NCI-H2196 treated with DMSO at 0.1 percent for 48 hours (cell line): Measurements from ENCODE around the gene SLC39A1.

Source experiments
- DNase-seq: peaks from one replicate; lab custom pipeline; 2025; ENCODE audit not compliant: unreplicated experiment; lab: John Stamatoyannopoulos, UW

Gene SLC39A1

GRCh38 chr1:153977250-153978240, 14.2 kb upstream of the SLC39A1 start, which contains the start of gene JTB:
Gene JTB (minus strand): TSS chr1:153977674. CDS start chr1:153977252, 422 bp downstream.
- DNase-seq: peak; percentile 79

- no peak for DNase-seq
Measured at GRCh38 chr1:153976819-153977249, 13.5 kb upstream of the SLC39A1 start.

DNA sequence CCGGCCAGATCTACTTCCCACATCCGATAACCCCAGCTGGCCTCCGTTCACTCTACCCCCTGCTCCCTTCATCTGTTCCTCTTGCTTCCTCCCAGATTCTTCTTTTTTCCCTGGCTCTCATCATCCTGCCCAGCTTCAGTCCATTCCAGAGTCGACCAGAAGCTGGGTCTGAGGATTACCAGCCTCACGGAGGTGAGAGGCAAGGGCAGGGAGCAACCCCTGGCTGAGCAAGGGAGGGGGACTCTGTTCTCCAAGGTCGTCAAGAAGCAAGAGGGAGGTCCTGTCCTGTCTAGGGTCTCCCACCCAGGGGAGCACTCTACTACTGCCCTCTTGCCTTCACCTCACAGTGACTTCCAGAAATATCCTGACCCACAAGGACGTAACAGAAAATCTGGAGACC, 10.2 kb upstream of the SLC39A1 start:
- DNase-seq: no peak

- no peak for DNase-seq
Measured at GRCh38 chr1:153973071-153973470, 9.7 kb upstream of the SLC39A1 start.

- DNase-seq: no peak
Measured at GRCh38 chr1:153970346-153970745, 7.0 kb upstream of the SLC39A1 start.

DNA sequence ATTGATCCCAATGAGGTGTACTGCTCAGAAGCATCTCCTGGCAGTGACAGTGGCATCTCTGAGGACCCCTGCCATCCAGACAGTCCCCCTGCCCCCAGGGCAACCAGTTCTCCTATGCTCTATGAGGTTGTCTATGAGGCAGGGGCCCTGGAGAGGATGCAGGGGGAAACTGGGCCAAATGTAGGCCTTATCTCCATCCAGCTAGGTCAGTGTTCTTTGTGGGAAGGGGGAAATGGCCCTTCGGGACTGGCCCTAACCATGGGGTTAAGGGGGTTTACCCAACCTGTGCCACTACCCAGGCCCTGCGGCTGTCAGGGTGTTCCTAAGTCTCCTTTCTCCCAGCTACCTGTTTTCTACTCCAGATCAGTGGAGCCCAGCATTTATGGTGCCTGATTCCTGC, 5.6 kb upstream of the SLC39A1 start:
- DNase-seq: no peak

DNA sequence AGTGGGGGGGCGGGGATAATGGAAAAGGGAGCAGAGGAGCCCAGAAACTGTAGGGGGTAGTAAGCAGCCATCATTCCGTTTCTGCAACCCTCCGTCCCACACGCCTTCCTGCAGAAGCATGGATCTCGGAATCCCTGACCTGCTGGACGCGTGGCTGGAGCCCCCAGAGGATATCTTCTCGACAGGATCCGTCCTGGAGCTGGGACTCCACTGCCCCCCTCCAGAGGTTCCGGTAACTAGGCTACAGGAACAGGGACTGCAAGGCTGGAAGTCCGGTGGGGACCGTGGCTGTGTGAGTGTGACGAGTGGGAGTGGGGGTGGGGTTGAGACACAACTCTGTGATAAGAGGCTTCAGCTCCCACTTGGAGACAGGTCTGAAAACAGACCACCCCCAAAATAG, 5.1 kb upstream of the SLC39A1 start:
- DNase-seq: no peak

DNA sequence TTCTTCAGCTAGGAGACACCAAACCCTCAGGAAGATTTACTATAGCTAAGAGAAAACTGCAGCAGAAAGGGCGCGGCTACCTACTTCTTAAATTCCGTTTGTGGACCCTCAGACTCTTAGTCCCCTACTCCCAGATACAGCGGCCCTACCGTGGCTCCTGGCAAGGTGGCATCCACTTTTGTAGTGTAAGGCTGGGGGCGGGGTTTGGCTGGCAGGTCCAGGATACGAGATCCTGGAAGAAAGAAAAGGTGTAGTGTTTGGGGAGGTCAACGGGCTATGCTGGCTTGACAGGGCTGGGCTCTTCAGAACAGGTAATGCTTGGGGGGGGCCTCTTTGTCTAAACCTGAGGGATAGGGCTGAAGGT, 4.6 kb upstream of the SLC39A1 start:
- peak; percentile 43 for DNase-seq

- peak; percentile 96 for DNase-seq
Measured at GRCh38 chr1:153967107-153967999, 4.0 kb upstream of the SLC39A1 start, which contains the start of gene CREB3L4. Gene CREB3L4 (plus strand): TSS chr1:153967902. CDS start chr1:153968526, 624 bp downstream.

DNA sequence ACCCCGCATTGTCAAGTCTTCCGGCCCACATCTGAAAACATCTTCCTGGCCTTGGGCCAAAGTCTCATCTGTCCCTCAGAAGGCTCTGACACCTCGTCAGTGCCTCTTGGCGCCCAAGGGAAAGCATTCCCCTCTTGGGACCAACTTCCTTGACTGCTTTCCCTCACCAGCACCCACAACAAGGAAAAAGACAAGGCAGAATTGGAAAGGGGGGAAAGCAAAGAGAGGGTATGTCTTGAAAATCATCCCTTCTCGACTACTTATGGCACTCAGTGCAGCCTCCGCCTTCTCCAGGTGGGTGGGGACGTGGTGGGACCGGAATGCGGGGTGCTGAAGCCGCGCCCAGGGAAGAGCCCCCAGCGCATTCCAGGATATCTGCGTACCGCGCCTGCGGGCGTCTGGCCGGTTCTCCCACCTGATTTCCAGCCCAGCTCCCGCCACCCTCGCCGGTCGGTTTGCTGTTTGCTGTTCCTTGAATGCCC, 554 bp upstream of the SLC39A1 start:
- DNase-seq: no peak

DNA sequence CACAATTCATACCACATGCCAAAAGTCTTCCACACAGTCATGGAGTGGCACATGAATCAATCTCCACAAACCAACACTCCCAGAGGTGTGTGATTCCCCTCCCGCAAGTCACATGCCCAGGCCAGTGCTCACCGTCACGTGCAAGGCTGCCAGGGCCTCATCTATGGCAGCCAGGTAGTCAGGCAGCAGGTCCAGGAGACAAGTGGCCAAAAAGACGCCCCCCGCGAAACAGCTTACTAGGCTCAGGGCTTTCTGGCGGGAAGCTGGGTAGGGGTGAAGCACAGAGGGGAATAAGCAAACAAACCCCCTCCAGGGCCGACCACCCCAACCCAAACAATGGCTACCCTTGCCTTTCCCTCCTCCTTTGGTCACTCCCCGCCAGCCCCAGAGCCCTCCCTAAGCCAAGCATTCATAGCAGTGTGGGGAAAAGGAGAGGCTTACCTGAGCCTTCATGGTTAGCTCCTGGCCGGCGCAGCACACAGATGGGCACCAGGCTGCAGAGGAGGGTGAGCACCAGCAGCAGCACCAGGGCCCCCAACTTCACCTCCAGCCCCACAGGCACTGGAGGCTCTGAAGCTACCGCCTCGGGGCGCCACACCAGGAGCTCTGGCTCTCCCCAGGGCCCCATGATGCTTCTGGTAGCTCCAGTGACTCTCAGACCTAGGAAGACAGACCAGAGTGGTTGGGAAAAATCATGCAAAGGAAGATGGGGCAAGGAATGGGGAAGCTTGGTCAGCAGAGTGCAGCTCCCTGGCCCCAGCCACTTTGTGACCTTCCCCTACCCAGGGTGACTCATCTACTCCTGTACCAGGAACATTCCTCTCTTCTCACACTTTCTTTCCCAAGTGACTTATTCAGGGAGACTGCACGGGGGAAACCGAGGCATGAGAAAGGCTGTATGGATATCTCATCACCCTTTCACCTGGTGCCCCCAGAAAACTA, 978 bp downstream of the SLC39A1 start:
- DNase-seq: no peak

DNA sequence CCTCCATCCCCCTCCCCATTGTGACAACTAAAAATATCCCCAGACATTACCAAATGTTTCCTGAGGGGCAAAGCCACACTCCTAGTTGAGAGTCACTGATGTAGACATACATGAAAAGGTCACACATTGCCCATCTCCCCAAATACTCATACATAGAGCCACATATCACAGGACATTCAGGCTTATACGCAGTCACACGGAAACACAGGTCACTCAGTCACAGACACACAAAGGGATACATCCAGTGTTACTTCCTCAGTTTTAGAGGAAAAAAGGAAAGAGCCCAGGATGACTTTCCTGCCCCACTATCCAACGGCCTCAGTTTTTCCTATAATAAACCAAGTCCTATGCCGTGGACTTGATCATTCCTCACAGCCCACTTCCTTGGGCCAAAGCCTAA, 1.9 kb downstream of the SLC39A1 start:
- DNase-seq: no peak

GRCh38 chr1:153960206-153960605, 3.1 kb downstream of the SLC39A1 start:
- DNase-seq: no peak

GRCh38 chr1:153959454-153959853, 3.9 kb downstream of the SLC39A1 start:
- DNase-seq: no peak

- DNase-seq: no peak
Measured at GRCh38 chr1:153958961-153959260, 4.4 kb downstream of the SLC39A1 start.

DNA sequence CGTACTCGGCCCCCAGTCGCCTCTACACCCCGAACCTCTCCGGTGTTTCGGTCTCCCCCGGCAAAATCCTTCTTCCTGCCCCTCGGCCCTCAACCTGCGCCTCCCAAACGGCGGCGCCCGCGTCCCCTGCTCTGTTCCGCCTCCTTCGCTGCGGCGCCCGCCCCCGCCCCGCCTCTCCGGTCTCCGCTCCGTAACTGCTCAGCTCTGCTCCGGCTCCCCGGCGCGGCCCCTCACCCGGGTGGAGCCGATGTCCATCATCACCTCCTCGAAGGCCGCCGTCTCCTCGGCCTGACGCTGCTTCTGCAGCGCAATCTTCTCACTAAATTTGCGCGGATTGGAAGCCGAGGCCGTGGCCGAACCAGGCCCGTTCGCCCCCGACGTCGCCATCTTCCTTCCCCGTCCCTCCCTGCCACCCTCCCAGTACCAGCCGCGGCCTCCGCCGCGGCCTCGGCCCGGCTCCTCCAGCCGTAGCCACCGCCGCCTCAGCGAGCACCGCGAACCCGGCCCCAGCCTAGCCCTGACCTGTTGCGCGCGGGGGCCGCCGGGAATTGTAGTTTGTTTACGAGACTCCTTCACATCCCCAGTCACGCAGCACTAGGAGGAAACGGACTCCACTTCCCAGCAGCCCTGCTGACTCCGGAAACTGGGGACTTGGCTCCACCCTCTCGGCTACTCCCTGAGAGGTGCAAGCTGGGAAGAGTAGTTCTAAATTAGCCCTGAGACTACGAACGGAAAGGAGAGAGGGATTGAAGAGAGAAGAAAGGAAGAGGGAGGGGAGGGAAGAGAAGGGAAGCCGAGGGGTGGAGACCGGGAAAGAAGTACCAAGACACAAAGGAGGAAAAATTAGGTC, 5.0 kb downstream of the SLC39A1 start, which contains the start of gene CRTC2:
Gene CRTC2, minus strand, starts transcription at position 502 of the 850 bp plus-strand sequence. Its CDS starts 115 bp downstream, at position 387.
- peak; percentile 98 for DNase-seq

- no peak for DNase-seq
Measured at GRCh38 chr1:153957744-153958110, 5.6 kb downstream of the SLC39A1 start.

DNA sequence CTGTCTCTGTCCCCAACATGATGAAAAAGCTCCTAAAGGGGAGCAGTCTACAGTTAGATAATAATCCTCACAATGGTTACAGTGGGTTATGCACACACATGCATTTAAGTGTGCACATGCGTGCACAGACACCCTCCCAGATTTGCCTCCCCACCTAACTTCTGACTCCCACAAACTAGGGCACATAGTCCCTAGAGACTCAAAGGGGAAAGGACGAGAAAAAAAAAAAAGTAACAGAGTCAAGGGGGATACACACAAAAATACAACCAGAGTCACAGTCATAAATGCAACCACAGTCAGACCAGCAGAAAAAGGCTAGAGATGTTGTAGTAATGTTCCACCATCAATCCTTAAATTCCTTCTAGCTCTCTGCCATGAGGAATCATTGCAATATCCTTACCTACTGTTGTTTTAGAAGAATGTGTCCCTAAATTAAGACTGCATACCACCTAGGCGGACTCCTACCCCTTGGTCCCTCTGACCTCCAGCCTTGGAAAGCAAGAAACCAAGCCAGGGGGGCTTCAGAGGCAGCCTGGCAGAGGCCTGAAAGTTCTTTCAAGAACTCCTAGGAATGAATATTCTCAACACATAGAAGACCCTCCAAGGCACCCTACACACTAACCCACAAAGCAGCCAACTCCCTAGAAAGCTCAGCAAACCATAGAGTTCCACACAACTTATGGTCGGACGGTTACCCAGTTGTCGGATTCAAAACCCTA, 6.2 kb downstream of the SLC39A1 start:
- DNase-seq: no peak

DNA sequence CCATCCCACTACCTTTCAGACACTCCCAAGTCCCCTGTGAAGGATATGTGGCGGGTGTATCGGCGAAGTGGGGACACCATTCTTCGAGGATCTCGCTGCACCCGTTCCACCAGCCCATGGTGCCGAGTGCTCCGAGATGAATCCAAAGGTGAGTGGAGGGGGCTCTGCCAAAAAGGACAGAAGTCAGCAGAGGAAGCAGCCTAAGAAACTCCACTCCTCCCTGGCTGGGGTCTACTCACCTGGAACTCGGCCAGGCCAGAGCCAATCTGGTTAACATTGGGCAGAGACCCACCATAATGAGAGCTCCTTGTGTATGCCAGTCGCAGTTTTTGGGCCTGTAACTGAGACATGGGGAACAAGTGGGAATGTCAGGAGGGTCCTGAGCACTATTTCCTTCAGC, 8.5 kb downstream of the SLC39A1 start:
- no peak for DNase-seq
